IPS-15b (cell line): ENCODE measurements around the gene TMEM255B.

ENCODE experiments used
- H3K27me3 ChIP-seq: one replicate; pipeline ENCODE4 v1.6.1; 2013; ENCODE audit warnings: low read length; ENCODE audit not compliant: control insufficient read depth, insufficient read depth
- H3K36me3 ChIP-seq: one replicate; pipeline ENCODE4 v1.6.1; 2013; ENCODE audit warnings: low read length; ENCODE audit not compliant: control insufficient read depth, insufficient read depth
- H3K4me1 ChIP-seq: one replicate; pipeline ENCODE4 v1.6.1; 2013; ENCODE audit warnings: mild to moderate bottlenecking, low read length; ENCODE audit not compliant: control insufficient read depth, insufficient read depth
- H3K4me3 ChIP-seq: one replicate; pipeline ENCODE4 v1.5.1; 2013; ENCODE audit warnings: low read depth, low read length
- H3K9ac ChIP-seq: one replicate; pipeline ENCODE4 v1.6.1; 2013; ENCODE audit warnings: low read depth, mild to moderate bottlenecking, low read length
- H3K9me3 ChIP-seq: one replicate; pipeline ENCODE4 v1.6.1; 2013; ENCODE audit warnings: mild to moderate bottlenecking, low read length; ENCODE audit not compliant: control insufficient read depth, insufficient read depth

Gene TMEM255B

DNA sequence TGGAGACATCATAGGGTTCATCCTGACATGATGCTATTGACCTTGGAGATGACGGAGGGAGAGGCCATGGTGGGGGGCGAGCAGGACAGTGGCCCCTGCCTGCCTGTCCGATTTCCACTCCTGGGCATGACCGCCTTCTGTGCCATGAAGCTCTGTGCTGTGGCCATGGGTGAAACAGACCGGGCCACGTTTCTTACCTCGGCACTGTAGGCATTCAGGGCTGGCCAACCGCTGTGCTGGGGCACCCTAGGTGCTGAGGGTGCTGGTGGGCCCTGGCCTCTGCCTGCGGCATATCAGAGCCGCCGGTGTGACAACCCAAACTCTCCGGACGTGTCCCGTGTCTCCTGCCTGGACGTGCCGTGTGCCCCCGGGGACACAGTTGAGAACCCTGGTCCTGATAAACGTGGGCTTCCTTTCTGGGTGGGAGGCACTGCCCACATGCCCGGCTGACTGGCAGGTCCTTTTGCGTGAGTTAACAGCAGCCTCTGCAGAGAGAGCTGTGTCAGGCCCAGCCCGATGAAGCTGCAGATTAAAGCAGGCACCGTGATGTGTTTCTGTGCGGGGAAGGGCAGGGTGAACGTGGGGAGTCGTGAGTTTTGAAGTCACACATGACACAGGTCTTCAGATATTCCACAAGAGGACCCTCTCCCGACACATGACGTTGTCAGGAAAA lies 46.5 kb downstream of the TMEM255B start:
- Histone ChIP-seq H3K36me3 (peaks cover 4% of the 10 kb centered on the region), H3K4me3 (no peak overlapping the region), H3K27me3 (no peaks in the 10 kb centered on the region), H3K9me3 (peaks cover 9% of the 10 kb centered on the region), H3K9ac (no peak overlapping the region), H3K4me1 (no peaks in the 10 kb centered on the region)

- no peaks in the 10 kb centered on the region for H3K4me1 ChIP-seq
- H3K27me3 ChIP-seq = no peaks in the 10 kb centered on the region
- peaks cover 9% of the 10 kb centered on the region for H3K9me3 ChIP-seq
- no peak overlapping the region for H3K9ac ChIP-seq
- H3K36me3 ChIP-seq = peaks cover 4% of the 10 kb centered on the region
- no peak overlapping the region for H3K4me3 ChIP-seq
These were observed 47.1 kb downstream of the TMEM255B start for GRCh38 chr13:113806104-113806471.

DNA sequence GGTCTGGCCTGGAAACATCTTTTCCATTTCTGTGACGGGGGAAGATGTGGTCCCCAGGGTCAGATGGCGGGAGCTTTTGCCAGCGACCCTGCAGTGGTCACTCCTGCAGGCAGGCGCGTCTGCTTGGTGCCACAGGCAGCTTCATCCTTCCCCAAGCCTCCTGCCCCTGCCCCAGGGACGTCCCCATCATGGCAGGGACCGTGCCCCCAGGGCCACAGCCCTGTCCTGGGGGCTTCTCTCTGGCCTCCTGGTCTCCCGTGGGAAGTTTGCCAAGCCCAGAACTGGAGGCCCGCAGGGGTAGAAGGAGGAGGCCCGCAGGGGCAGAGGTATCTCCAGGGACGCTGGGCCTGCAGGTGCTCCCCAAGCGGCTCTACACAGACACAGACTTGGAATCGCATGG lies 47.5 kb downstream of the TMEM255B start:
- no peak overlapping the region for H3K4me3 ChIP-seq
- no peaks in the 10 kb centered on the region for H3K4me1 ChIP-seq
- peaks cover 4% of the 10 kb centered on the region for H3K36me3 ChIP-seq
- peaks cover 9% of the 10 kb centered on the region for H3K9me3 ChIP-seq
- H3K27me3 ChIP-seq = no peaks in the 10 kb centered on the region
- H3K9ac ChIP-seq = no peak overlapping the region

DNA sequence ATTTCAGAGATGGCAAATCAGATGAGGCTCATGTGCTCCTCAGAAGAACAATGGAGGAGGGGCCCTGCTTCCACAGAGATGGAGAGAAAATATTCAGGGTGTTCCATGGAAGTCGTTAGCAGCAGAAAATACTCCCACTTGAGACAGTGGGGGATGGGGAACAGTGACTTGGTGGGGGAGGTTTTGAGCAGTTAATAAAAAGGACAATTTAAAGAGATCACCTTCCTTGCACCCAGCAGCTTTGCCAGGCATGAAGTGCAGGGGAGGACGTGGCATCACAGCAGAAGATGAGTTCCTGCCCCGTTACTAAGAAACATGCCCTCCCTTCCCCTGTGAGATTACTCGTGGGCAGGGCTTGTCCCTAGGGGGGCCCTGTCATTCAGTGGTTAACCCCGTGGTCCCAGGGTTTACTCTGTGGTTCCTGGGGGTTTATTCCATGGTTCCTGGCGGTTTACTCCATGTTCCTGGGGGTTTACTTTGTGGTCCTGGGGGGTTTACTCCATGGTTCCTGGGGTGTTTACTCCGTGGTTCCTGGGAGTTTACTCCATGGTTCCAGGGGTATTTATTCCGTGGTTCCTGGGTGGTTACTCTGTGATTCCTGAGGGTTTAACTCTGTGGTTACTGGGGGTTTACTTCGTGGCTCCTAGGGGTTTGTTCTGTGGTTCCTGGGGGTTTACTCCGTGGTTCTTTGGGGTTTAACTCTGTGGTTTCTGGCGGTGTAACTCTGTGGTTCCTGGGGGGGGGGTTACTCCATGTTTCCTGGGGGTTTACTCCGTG lies 49.2 kb downstream of the TMEM255B start:
- no peaks in the 10 kb centered on the region for H3K36me3 ChIP-seq
- peaks cover 9% of the 10 kb centered on the region for H3K9me3 ChIP-seq
- no peak overlapping the region for H3K4me3 ChIP-seq
- H3K9ac ChIP-seq = no peak overlapping the region
- no peaks in the 10 kb centered on the region for H3K27me3 ChIP-seq
- no peaks in the 10 kb centered on the region for H3K4me1 ChIP-seq

- Histone ChIP-seq H3K36me3 (no peaks in the 10 kb centered on the region), H3K9ac (no peak overlapping the region), H3K9me3 (peaks cover 9% of the 10 kb centered on the region), H3K27me3 (no peaks in the 10 kb centered on the region), H3K4me3 (no peak overlapping the region), H3K4me1 (no peaks in the 10 kb centered on the region)
These were observed 50.9 kb downstream of the TMEM255B start for GRCh38 chr13:113809934-113810333.

GRCh38 chr13:113810640-113811039 lies 51.6 kb downstream of the TMEM255B start:
- Histone ChIP-seq H3K9me3 (peaks cover 9% of the 10 kb centered on the region), H3K4me1 (no peaks in the 10 kb centered on the region), H3K36me3 (no peaks in the 10 kb centered on the region), H3K9ac (no peak overlapping the region), H3K27me3 (no peaks in the 10 kb centered on the region), H3K4me3 (no peak overlapping the region)

DNA sequence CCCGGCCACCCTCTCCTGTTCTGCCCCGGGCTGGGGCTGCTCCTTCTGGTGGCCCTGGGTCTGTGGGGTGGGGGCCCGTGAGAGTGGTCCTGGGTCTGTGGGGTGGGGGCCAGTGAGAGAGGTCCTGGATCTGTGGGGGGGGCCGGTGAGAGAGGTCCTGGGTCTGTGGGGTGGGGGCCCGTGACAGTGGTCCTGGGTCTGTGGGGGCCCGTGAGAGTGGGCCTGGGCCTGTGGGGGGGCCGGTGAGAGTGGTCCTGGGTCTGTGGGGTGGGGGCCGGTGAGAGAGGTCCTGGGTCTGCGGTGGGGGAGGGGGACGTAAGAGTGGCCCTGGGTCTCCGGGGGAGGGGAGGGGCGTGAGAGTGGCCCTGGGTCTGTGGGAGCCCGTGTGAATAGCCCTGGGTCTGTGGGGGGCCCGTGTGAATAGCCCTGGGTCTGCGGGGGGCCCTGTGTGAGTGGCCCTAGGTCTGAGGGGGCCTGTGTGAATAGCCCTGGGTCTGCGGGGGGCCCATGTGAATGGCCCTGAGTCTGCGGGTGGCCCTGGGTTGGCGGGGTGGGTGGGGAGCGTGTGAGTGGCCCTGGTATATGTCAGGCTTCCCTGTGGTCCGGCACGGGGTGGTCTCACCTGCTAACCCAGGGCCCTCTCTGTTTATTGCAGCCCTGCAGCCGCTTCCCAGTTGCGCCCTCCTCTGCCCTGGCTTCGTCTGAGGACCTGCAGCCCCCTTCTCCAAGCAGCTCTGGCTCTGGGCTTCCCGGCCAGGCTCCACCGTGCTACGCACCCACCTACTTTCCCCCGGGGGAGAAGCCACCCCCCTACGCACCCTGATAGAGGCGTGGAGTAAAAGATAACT lies 52.3 kb downstream of the TMEM255B start:
- no peak overlapping the region for H3K9ac ChIP-seq
- H3K4me1 ChIP-seq = no peaks in the 10 kb centered on the region
- H3K4me3 ChIP-seq = no peak overlapping the region
- peaks cover 9% of the 10 kb centered on the region for H3K9me3 ChIP-seq
- H3K36me3 ChIP-seq = no peaks in the 10 kb centered on the region
- no peaks in the 10 kb centered on the region for H3K27me3 ChIP-seq

GRCh38 chr13:113812178-113813040 lies 53.4 kb downstream of the TMEM255B start:
- Histone ChIP-seq H3K36me3 (no peaks in the 10 kb centered on the region), H3K9ac (no peak overlapping the region), H3K4me3 (no peak overlapping the region), H3K9me3 (peaks cover 9% of the 10 kb centered on the region), H3K4me1 (no peaks in the 10 kb centered on the region), H3K27me3 (no peaks in the 10 kb centered on the region)

- H3K4me3 ChIP-seq = no peak overlapping the region
- H3K4me1 ChIP-seq = no peaks in the 10 kb centered on the region
- H3K36me3 ChIP-seq = no peaks in the 10 kb centered on the region
- H3K9ac ChIP-seq = no peak overlapping the region
- no peaks in the 10 kb centered on the region for H3K27me3 ChIP-seq
- peaks cover 7% of the 10 kb centered on the region for H3K9me3 ChIP-seq
These were observed 54.2 kb downstream of the TMEM255B start for GRCh38 chr13:113813070-113813748.

DNA sequence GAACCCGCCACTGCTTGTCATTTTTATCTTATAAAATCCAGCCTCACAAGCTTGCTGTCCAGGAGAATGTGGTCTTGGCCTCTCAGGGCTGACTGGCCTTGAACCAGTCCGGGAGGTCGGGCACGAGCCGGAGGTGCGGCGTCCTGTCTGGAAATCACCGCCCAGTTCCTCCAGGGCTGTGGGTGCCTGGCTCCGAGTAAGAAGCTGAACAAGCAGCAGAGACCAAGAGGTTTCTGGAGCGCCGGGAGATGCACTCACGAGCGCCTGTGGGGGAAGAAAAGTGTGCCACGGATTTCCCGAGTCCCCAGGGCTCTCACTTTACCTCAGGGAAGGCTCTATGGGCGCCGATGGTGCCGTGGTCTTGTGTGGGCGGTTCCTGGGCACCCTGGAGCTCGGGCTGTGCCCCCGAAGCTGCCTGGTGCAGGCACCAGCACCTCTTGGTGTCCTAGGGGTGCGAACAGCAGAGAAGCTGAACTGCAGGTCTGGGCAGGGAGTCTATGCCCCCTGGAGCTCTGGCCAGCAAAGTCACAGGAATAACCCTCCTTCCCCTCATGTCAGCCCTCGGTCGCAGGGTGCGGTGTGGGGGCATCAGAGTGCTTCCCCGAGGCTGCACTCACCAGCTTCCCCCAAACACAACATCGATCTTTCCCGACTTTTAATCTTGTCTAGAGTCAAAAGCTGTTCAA lies 54.9 kb downstream of the TMEM255B start:
- Histone ChIP-seq H3K9ac (no peak overlapping the region), H3K4me3 (no peak overlapping the region), H3K4me1 (no peaks in the 10 kb centered on the region), H3K9me3 (peaks cover 3% of the 10 kb centered on the region), H3K36me3 (no peaks in the 10 kb centered on the region), H3K27me3 (no peaks in the 10 kb centered on the region)
